ENCODE results near the gene ABCA2.

- TF ChIP-seq CTCF (IDR thresholded peaks at IDR 0.05), result no peak
- no peak for TF ChIP-seq POLR2A (IDR thresholded peaks at IDR 0.05)
Measured at GRCh38 chr9:137015540-137015930, 12.5 kb downstream of the ABCA2 start.
